Calu3 (cell line): ENCODE data around the gene TPM1. TPM values are rescaled to one million over a fixed set of nuclear protein-coding genes. Genes with fewer than 3 reads are reported as not detected.
A peak's percentile ranks its signal among the peaks of the same experiment; 100 is the strongest.

ENCODE experiments used
- BruUV-seq: library from RNA; stranded (reverse); fragments of 400-500 nt; replicated peaks from 2 replicates; lab custom pipeline; 2021; lab: Mats Ljungman, UMichigan
- CTCF ChIA-PET: fragments of 300-600 bp; sonication (Branson Sonifier 250); formaldehyde crosslinking; loops from one replicate; lab custom pipeline; 2022; ENCODE audit warnings: antibody characterized with exemption; lab: Charles Lee
- DNase-seq: peaks from one replicate; pipeline ENCODE4 v3.0.0; 2022
- H3K27ac Mint-ChIP-seq: one replicate; pipeline ENCODE4 v1.8.0; 2022; ENCODE audit warnings: mixed read lengths; ENCODE audit not compliant: unreplicated experiment
- H3K27me3 Mint-ChIP-seq: one replicate; pipeline ENCODE4 v1.8.0; 2022; ENCODE audit warnings: mixed read lengths; ENCODE audit not compliant: unreplicated experiment
- H3K36me3 Mint-ChIP-seq: one replicate; pipeline ENCODE4 v1.8.0; 2022; ENCODE audit warnings: mild to moderate bottlenecking, moderate library complexity, mixed read lengths; ENCODE audit not compliant: insufficient read depth, unreplicated experiment
- H3K4me1 Mint-ChIP-seq: one replicate; pipeline ENCODE4 v1.8.0; 2022; ENCODE audit warnings: mild to moderate bottlenecking, low read depth, mixed read lengths; ENCODE audit not compliant: unreplicated experiment
- H3K4me3 Mint-ChIP-seq: one replicate; pipeline ENCODE4 v1.8.0; 2022; ENCODE audit warnings: mild to moderate bottlenecking, low read depth, moderate library complexity, mixed read lengths; ENCODE audit not compliant: unreplicated experiment
- H3K9me3 Mint-ChIP-seq: one replicate; pipeline ENCODE4 v1.8.0; 2022; ENCODE audit warnings: low read depth, mixed read lengths; ENCODE audit not compliant: unreplicated experiment
- intact Hi-C: fragments of 100-400 bp; cut with micrococcal nuclease; formaldehyde crosslinking; loops from one replicate; pipeline ENCODE4 v1.10.0; 2022; ENCODE audit not compliant: unreplicated experiment
- total RNA-seq: library from RNA; stranded (reverse); gene quantifications from 2 replicates; pipeline ENCODE4 v1.2.3, GENCODE V29; 2022
- TF ChIP-seq, protein P1 (sequence below): fragments of 200-600 bp; IDR thresholded peaks from one replicate; pipeline ENCODE4 v1.8.0; 2022; ENCODE audit warnings: antibody characterized with exemption; ENCODE audit not compliant: unreplicated experiment

Gene TPM1
- total RNA-seq, 1 experiment from 2014 or later, result 1,158 TPM

DNA sequence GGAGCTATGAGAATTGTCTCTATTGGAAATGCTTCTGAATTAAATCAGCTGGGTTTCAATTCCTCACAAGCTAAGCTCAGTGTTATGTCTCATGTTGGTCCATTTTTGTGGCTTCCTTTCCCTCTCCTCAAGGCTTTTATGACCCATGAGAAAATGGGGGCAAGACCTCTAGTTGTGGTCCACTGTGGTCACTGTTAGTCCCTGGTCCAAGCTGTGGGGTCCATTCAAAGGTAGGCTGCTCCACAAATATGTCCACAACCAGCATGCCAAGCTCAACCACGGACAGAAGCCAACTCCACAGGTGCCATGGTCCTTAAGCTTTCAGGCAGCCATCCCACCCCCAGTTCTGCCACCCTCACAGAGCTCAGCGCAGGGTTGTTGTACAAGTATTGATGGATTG, 14.9 kb upstream of the TPM1 start:
- Mint-ChIP-seq H3K27ac (no peak overlapping the region), H3K9me3 (no peaks in the 10 kb centered on the region), H3K27me3 (no peaks in the 10 kb centered on the region), H3K4me1 (peaks cover 8% of the 10 kb centered on the region), H3K36me3 (no peaks in the 10 kb centered on the region), H3K4me3 (no peak overlapping the region)
- BruUV-seq, result no TSS peak
- intact Hi-C loops, result no loop called here
- no peak for DNase-seq
- TF ChIP-seq, protein P1, sequence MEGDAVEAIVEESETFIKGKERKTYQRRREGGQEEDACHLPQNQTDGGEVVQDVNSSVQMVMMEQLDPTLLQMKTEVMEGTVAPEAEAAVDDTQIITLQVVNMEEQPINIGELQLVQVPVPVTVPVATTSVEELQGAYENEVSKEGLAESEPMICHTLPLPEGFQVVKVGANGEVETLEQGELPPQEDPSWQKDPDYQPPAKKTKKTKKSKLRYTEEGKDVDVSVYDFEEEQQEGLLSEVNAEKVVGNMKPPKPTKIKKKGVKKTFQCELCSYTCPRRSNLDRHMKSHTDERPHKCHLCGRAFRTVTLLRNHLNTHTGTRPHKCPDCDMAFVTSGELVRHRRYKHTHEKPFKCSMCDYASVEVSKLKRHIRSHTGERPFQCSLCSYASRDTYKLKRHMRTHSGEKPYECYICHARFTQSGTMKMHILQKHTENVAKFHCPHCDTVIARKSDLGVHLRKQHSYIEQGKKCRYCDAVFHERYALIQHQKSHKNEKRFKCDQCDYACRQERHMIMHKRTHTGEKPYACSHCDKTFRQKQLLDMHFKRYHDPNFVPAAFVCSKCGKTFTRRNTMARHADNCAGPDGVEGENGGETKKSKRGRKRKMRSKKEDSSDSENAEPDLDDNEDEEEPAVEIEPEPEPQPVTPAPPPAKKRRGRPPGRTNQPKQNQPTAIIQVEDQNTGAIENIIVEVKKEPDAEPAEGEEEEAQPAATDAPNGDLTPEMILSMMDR, result no peak
- CTCF ChIA-PET, result interaction anchor here (0.6 kb wide), 1 partner anchor 139 kb away, joined by 5 read pairs; no protein-coding TSS in a partner anchor

DNA sequence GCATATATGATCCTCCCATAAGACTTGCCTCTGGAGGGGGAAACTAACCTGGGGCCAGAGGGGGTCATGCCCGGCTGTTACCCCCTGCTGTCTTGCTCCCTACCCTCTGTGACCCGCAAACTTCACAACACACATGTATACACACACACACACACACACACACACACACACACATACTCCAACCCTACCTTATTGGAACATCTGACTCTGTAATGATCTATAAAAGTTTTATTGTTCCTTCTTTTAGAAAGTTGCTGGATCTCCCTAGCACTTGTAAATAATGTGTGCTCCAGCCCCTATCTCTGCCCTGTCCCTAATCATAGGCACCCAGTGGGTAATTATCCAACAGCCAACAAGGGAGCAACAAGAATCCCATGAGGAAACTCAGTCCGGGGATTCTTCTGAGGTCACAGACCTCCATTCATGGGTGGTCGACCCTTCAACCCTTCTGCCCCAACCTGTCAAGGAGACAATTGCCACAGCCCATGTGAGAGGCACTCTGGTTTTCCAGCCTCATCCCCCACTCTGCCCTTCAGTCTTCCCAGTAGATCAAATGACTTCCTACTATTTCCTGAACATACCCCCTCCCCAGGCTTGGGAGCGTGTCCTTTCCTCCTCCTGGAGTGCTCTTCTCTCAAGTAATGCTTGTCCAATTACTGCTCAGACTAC, 14.0 kb upstream of the TPM1 start:
- H3K4me1 Mint-ChIP-seq, result no peaks in the 10 kb centered on the region
- TF ChIP-seq, protein P1, result no peak
- DNase-seq, result no peak
- no TSS peak for BruUV-seq
- H3K27ac Mint-ChIP-seq, result peak overlapping the region; percentile 1
- CTCF ChIA-PET, result no interaction called here
- no peaks in the 10 kb centered on the region for H3K27me3 Mint-ChIP-seq
- no peaks in the 10 kb centered on the region for H3K9me3 Mint-ChIP-seq
- intact Hi-C loops, result no loop called here
- no peak overlapping the region for H3K4me3 Mint-ChIP-seq
- H3K36me3 Mint-ChIP-seq, result no peaks in the 10 kb centered on the region

DNA sequence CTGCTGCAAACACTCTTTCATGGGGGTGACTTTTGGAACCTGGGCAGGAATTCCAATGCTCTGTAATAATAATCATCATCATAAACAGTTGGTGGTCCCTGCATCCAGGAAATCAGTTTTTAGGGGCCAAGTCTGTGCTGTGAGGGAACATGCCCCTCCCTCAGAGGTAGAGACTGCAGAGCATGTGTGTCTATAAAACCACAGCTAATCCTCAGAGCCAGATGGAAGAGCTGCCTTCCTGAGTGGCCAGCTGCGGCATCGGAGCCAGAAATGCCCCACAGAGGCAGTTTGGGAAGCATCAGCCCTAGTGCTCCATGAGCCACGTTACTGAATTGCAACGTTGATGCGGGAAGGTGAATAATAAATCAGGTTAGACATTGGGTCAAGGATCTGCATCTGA, 12.9 kb upstream of the TPM1 start:
- no peak overlapping the region for H3K4me3 Mint-ChIP-seq
- H3K9me3 Mint-ChIP-seq, result no peaks in the 10 kb centered on the region
- CTCF ChIA-PET, result interaction anchor here (0.6 kb wide), 1 partner anchor 133 kb away, joined by 4 read pairs; no protein-coding TSS in a partner anchor
- H3K36me3 Mint-ChIP-seq, result no peaks in the 10 kb centered on the region
- TF ChIP-seq, protein P1, result no peak
- no TSS peak for BruUV-seq
- H3K27me3 Mint-ChIP-seq, result no peaks in the 10 kb centered on the region
- no peak for DNase-seq
- no peak overlapping the region for H3K27ac Mint-ChIP-seq
- intact Hi-C loops, result no loop called here
- H3K4me1 Mint-ChIP-seq, result no peaks in the 10 kb centered on the region

DNA sequence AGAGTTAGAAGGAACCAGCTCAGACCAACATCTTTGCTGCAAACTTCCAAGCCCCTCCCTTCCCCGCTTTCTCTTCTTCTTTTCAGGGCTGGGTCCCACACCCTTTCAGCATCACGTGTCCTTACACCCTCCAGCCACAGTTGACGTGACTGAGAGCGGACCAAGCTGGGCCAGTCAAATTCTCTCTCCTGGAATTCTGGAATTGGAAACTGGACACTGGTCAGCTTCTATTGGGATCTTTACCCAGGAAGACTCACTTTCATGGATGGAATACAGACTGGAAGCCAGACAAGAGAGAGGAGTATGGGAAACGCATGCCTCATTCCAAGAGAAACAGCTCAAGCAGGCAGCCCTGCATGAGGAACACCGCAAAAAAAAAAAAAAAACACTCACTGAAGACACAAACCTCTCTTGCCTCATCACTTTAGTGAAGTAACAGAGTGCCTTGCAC, 12.4 kb upstream of the TPM1 start:
- Mint-ChIP-seq H3K4me1 (no peaks in the 10 kb centered on the region), H3K9me3 (no peaks in the 10 kb centered on the region), H3K4me3 (no peak overlapping the region), H3K36me3 (no peaks in the 10 kb centered on the region), H3K27me3 (no peaks in the 10 kb centered on the region), H3K27ac (no peak overlapping the region)
- no TSS peak for BruUV-seq
- intact Hi-C loops, result no loop called here
- DNase-seq, result no peak
- CTCF ChIA-PET, result interaction anchor here (0.6 kb wide), 1 partner anchor 133 kb away, joined by 4 read pairs; no protein-coding TSS in a partner anchor
- TF ChIP-seq, protein P1, result no peak
